Thyroid gland (tissue), 4 donors: ENCODE measurements around the gene PCDHGB6. TPM values are rescaled to one million over a fixed set of nuclear protein-coding genes. Genes with fewer than 3 reads are reported as not detected.

Experiments used
- DNase-seq, 2 donors: peaks; one replicate each; pipeline ENCODE4 v3.0.0-alpha.2; 2019
- H3K27ac ChIP-seq, 3 donors: fragments of 200-600 bp; sonication (generic); 1 replicate in 2 of 3; 2 replicates in 1 of 3; pipeline ENCODE4 v1.5.1; 2016 to 2019; ENCODE audit warnings: mild to moderate bottlenecking in 1 of 3, moderate library complexity in 1 of 3
- H3K27me3 ChIP-seq: fragments of 200-600 bp; sonication (generic); one replicate; pipeline ENCODE4 v1.5.1; 2019
- H3K36me3 ChIP-seq, 2 donors: fragments of 200-600 bp; sonication (generic); one replicate each; pipeline ENCODE4 v1.5.1; 2016 to 2019
- H3K4me1 ChIP-seq, 2 donors: fragments of 200-600 bp; sonication (generic); one replicate each; pipeline ENCODE4 v1.5.1; 2017 to 2019
- H3K4me3 ChIP-seq, 3 donors: fragments of 200-600 bp; sonication (generic); replicated peaks in 1 of 3; 1 replicate in 2 of 3; 2 replicates in 1 of 3; pipeline ENCODE4 v1.5.1; 2016; ENCODE audit warnings: mild to moderate bottlenecking in 1 of 3
- H3K9me3 ChIP-seq: fragments of 200-600 bp; sonication (generic); one replicate; pipeline ENCODE4 v1.5.1; 2017
- CTCF ChIP-seq, 6 experiments: fragments of 200-600 bp in 3 of 6; fragments of 450-650 bp in 3 of 6; sonication (generic) in 3 of 6; IDR thresholded peaks; one replicate each; pipeline ENCODE4 v1.5.1; 2016 to 2019; ENCODE audit warnings: antibody characterized with exemption in 6 of 6, mild to moderate bottlenecking in 2 of 6, inconsistent platforms in 1 of 6, moderate library complexity in 1 of 6
- POLR2A ChIP-seq, 2 donors: fragments of 450-650 bp; IDR thresholded peaks; one replicate each; pipeline ENCODE4 v1.6.1; 2017; ENCODE audit warnings: antibody characterized with exemption in 2 of 2, mild to moderate bottlenecking in 2 of 2, moderate library complexity in 1 of 2
- WGBS, 2 donors: methylation state at CpG; one replicate each; pipeline ENCODE4 v1.1.5; 2017; 5-methylcytosine and 5-hydroxymethylcytosine counted together
- intact Hi-C: fragments of 100-400 bp; cut with DNase I; formaldehyde crosslinking; loops from one replicate; pipeline ENCODE4 v1.15.1; 2023
- total RNA-seq, 4 donors: library from RNA; depleted of rRNA; stranded (reverse); fragments of >200 nt; gene quantifications; one replicate each; pipeline ENCODE4 v1.2.3, GENCODE V29; 2016

The PCDHGB6 gene
- total RNA-seq, 4 donors from 2014 or later, result 9.5 to 11.4 (median 10.9) TPM

GRCh38 chr5:141434006-141434405 is 26.2 kb downstream of the PCDHGB6 start:
- Histone ChIP-seq H3K4me1 (no peaks in the 10 kb centered on the region), H3K4me3 (no peak overlapping the region), H3K9me3 (no peaks in the 10 kb centered on the region), H3K36me3 (no peaks in the 10 kb centered on the region), H3K27me3 (no peaks in the 10 kb centered on the region), H3K27ac (no peak overlapping the region)
- DNase-seq, result no peak
- intact Hi-C loops, result no loop called here
- WGBS, 2 donors, result 75 to 90% methylated on average over 2 of the region's 2 CpGs
- TF ChIP-seq CTCF (IDR thresholded peaks at IDR 0.05) (no peak), POLR2A (IDR thresholded peaks at IDR 0.05) (no peak)

GRCh38 chr5:141437221-141437620 is 29.4 kb downstream of the PCDHGB6 start:
- no peaks in the 10 kb centered on the region for H3K27me3 ChIP-seq
- H3K36me3 ChIP-seq, result no peaks in the 10 kb centered on the region
- no peaks in the 10 kb centered on the region for H3K9me3 ChIP-seq
- no peak overlapping the region for H3K27ac ChIP-seq
- TF ChIP-seq POLR2A (IDR thresholded peaks at IDR 0.05) (no peak), CTCF (IDR thresholded peaks at IDR 0.05) (no peak)
- intact Hi-C loops, result no loop called here
- H3K4me3 ChIP-seq, result no peak overlapping the region
- H3K4me1 ChIP-seq, result no peaks in the 10 kb centered on the region
- 91 to 99% methylated on average over 2 of the region's 2 CpGs for WGBS, 2 donors
- DNase-seq, result no peak

GRCh38 chr5:141439411-141440141 is 31.8 kb downstream of the PCDHGB6 start:
- DNase-seq, result no peak
- Histone ChIP-seq H3K4me3 (no peak overlapping the region), H3K36me3 (no peaks in the 10 kb centered on the region), H3K9me3 (no peaks in the 10 kb centered on the region), H3K27me3 (no peaks in the 10 kb centered on the region), H3K4me1 (no peaks in the 10 kb centered on the region), H3K27ac (no peak overlapping the region)
- WGBS, 2 donors, result 75 to 77% methylated on average over 10 of the region's 10 CpGs
- intact Hi-C loops, result no loop called here
- no peak for TF ChIP-seq CTCF (IDR thresholded peaks at IDR 0.05)
- no peak for TF ChIP-seq POLR2A (IDR thresholded peaks at IDR 0.05)

GRCh38 chr5:141440341-141440740 is 32.5 kb downstream of the PCDHGB6 start:
- no peak overlapping the region for H3K27ac ChIP-seq
- H3K27me3 ChIP-seq, result no peaks in the 10 kb centered on the region
- intact Hi-C loops, result no loop called here
- no peaks in the 10 kb centered on the region for H3K4me1 ChIP-seq
- no peak for TF ChIP-seq POLR2A (IDR thresholded peaks at IDR 0.05)
- no peak for TF ChIP-seq CTCF (IDR thresholded peaks at IDR 0.05)
- no peak overlapping the region for H3K4me3 ChIP-seq
- no peaks in the 10 kb centered on the region for H3K36me3 ChIP-seq
- no peak for DNase-seq
- H3K9me3 ChIP-seq, result no peaks in the 10 kb centered on the region
- WGBS, 2 donors, result 95 to 96% methylated on average over 9 of the region's 9 CpGs

GRCh38 chr5:141441571-141442170 is 33.9 kb downstream of the PCDHGB6 start:
- TF ChIP-seq POLR2A (IDR thresholded peaks at IDR 0.05) (no peak), CTCF (IDR thresholded peaks at IDR 0.05) (no peak)
- intact Hi-C loops, result no loop called here
- DNase-seq, result no peak
- Histone ChIP-seq H3K9me3 (no peaks in the 10 kb centered on the region), H3K27ac (no peak overlapping the region), H3K36me3 (no peaks in the 10 kb centered on the region), H3K4me1 (no peaks in the 10 kb centered on the region), H3K27me3 (no peaks in the 10 kb centered on the region), H3K4me3 (no peak overlapping the region)
- 45 to 68% methylated on average over 40 to 45 of the region's 50 CpGs for WGBS, 2 donors
